ACC112 (cell line): ENCODE data around the gene TDRKH.
A peak's percentile ranks its signal among the peaks of the same experiment; 100 is the strongest.
"Not testable (repeated sequence)": the region's sequence is repeated elsewhere in the genome, so short reads cannot be mapped to it uniquely, and the experiment has no call there.

ENCODE experiments used
- H2AFZ ChIP-seq: fragments of 200-600 bp; sonication (generic); one replicate; pipeline ENCODE4 v1.6.0; 2017; ENCODE audit warnings: antibody characterized with exemption, low read length; ENCODE audit not compliant: unreplicated experiment
- H3K27ac ChIP-seq: fragments of 200-600 bp; sonication (generic); 2 replicates; pipeline ENCODE4 v1.5.1; 2014; ENCODE audit warnings: low read depth, mild to moderate bottlenecking, antibody characterized with exemption, low read length, moderate library complexity
- H3K27me3 ChIP-seq: fragments of 200-600 bp; sonication (generic); 2 replicates; pipeline ENCODE4 v1.6.1; 2014; ENCODE audit warnings: mild to moderate bottlenecking, antibody characterized with exemption, low read length, moderate library complexity, mixed read lengths; ENCODE audit not compliant: insufficient read depth
- H3K36me3 ChIP-seq: fragments of 200-600 bp; sonication (generic); 2 replicates; pipeline ENCODE4 v1.6.1; 2016; ENCODE audit warnings: mild to moderate bottlenecking, antibody characterized with exemption, low read length, moderate library complexity, mixed read lengths; ENCODE audit not compliant: insufficient read depth
- H3K4me1 ChIP-seq: fragments of 200-600 bp; sonication (generic); one replicate; pipeline ENCODE4 v1.6.1; 2016; ENCODE audit warnings: low read length, mixed read lengths; ENCODE audit not compliant: insufficient read depth, unreplicated experiment, control insufficient read depth
- H3K4me3 ChIP-seq: fragments of 200-600 bp; sonication (generic); 2 replicates; pipeline ENCODE4 v1.5.1; 2014; ENCODE audit warnings: mild to moderate bottlenecking, low read depth, low read length
- H3K79me2 ChIP-seq: fragments of 200-600 bp; sonication (generic); one replicate; pipeline ENCODE4 v1.6.0; 2016; ENCODE audit warnings: low read length; ENCODE audit not compliant: control insufficient read depth, unreplicated experiment, insufficient read depth

The TDRKH gene

DNA sequence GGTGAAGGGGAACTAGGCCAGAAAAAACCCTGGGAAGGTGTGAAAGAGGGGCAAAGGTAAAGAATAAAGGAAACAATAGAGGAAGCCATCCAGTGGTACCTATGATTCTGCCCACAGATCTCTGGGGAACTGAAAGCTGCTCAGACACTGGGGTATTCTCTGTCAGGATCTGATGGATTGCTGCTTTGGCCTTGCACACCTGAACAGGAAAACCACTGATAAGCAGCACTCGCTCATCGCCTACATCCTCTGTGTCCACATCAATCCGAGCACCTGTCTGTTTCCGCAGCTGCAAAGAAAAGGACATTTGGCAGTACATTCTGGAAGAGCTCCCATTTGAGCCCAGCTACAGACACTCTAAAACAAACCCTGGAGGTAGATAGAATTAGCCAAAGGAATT, 10.4 kb downstream of the TDRKH start:
- no peak overlapping the region for H2AFZ ChIP-seq
- H3K4me3 ChIP-seq, result no peak overlapping the region
- H3K36me3 ChIP-seq, result no peaks in the 10 kb centered on the region
- H3K27me3 ChIP-seq, result peaks cover 10% of the 10 kb centered on the region
- no peak overlapping the region for H3K27ac ChIP-seq
- no peaks in the 10 kb centered on the region for H3K79me2 ChIP-seq
- H3K4me1 ChIP-seq, result no peaks in the 10 kb centered on the region

DNA sequence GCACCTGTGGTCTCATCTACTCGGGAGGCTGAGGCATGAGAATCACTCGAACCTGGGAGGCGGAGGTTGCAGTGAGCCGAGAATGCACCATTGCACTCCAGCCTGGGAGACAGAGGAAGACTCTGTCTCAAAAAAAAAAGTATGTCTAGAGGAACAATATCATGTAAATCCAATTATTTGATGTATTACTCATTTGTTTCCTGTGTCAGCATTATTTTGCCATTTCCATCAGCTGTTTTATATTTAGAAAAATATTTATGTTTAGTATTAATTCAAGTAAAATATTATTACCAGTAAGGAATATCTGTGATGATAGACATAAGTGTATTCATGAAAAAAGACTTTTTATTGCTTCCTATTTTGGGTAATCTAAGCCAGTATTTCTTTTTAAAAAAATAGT, 13.0 kb downstream of the TDRKH start:
- no peaks in the 10 kb centered on the region for H3K36me3 ChIP-seq
- H3K4me1 ChIP-seq, result no peaks in the 10 kb centered on the region
- no peak overlapping the region for H2AFZ ChIP-seq

DNA sequence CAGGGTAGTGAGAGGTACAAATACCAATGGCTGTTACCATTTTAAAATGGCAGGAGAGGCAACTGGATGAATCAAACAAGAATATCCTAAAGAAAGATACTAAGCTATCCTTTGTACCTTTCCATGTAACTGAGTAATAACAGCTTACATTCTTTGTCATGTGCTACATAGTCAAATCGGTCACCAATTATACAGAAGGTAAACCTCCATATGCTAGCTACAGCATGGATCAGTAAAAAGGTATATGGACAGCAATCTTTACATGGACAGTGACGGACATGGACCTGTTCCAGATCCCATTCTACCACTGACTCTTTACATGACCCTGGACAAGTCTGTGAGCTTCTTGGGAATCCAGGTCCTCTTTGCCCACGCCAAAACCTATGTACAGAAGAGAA, 13.6 kb downstream of the TDRKH start:
- Histone ChIP-seq H3K36me3 (no peaks in the 10 kb centered on the region), H3K4me3 (no peak overlapping the region), H2AFZ (no peak overlapping the region), H3K4me1 (no peaks in the 10 kb centered on the region), H3K27ac (no peak overlapping the region), H3K79me2 (no peaks in the 10 kb centered on the region), H3K27me3 (no peaks in the 10 kb centered on the region)

More for the DNA sequence above, 13.0 kb downstream of the TDRKH start:
- no peak overlapping the region for H3K4me3 ChIP-seq
- no peaks in the 10 kb centered on the region for H3K27me3 ChIP-seq
- H3K79me2 ChIP-seq, result no peaks in the 10 kb centered on the region
- H3K27ac ChIP-seq, result no peak overlapping the region

DNA sequence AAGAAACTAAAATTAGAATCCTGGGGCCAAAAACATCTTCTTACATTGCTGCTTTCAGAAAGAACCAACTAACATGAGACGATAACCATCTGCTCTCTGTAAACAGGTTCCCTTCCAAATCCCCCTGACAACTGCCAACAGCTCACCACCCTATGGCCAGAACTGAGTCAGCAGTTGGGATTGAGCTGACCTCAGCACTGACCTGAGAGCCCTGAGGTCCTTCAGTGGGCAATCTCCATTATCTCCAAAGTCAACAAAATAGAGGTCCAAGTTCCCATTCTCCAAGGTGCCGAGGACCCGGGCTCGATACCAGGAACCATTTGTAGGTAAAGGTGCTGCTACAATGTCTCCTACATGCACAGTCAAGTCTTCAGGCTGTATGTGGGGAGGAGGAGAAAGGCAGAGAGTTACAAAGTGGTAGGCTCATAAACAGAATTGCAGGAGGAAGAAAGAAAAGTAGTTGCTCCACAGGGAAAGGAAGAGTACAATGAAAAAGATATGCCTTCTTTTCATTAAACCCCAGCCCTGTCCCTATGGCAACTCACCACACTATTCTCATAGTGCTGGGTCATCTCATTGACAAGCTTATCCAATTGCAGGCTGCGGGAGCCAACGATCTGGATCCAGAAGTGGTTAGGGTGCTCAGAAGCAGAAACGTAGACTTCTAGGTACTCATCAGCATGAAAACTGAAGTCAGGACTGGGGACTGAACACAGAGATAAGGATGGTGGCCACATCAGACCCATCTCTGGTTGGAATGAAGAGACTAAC, 14.2 kb downstream of the TDRKH start:
- no peaks in the 10 kb centered on the region for H3K36me3 ChIP-seq
- H3K79me2 ChIP-seq, result no peaks in the 10 kb centered on the region
- H3K4me3 ChIP-seq, result no peak overlapping the region
- no peaks in the 10 kb centered on the region for H3K27me3 ChIP-seq
- no peak overlapping the region for H2AFZ ChIP-seq
- no peak overlapping the region for H3K27ac ChIP-seq
- H3K4me1 ChIP-seq, result no peaks in the 10 kb centered on the region

DNA sequence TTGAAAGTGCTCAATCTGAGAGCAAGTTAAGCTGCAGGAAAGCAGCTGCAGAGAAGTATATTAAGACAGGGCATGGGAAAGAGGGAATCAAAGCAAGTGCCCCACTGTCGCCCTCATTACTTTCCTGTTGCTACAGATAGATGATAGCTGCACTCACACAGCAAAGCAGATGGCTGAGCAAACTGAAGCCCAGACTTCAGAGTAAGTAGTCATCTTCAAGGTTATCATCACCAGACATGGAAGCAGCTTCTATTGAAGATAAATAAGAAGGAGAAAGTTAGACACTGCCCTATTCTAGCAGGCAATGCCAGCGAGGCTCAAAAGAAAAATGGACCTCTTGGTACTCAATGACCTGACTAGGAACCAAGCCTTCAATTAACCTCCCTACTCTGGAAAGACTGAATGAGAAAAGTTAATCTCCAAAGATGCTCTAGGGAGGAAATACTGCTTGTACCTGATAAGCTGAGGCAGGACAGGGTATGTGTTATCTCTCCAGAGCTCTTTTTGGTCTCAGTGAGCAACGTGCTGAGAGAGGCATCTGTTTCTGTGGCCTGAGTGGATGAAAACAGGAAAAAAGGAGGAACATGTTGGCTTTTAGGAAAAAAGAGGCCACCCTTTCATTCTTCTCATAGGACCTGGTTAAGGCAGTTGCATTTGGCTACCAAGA, 15.9 kb downstream of the TDRKH start:
- Histone ChIP-seq H3K4me1 (no peaks in the 10 kb centered on the region), H3K79me2 (no peaks in the 10 kb centered on the region), H3K36me3 (no peaks in the 10 kb centered on the region), H3K4me3 (no peak overlapping the region), H3K27me3 (no peaks in the 10 kb centered on the region), H2AFZ (no peak overlapping the region), H3K27ac (no peak overlapping the region)

DNA sequence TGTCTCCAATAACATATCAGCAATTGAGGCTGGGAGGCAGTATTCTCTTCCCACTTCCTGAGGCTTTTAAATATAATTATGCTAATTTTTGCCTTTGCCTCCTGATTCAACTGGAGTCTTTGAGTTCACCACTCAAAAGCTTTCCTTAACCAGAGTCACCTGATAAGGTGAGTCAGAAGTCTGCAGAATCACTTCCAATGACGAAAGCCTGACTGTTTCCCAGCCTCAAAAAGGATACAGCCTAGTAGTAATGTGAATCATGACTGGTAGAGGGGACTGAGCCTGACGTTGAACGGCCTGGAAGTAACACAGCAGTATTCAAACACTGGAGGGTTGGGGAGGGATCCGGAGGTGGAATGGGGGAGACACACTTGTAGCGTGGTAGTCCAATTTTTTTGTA, 16.6 kb downstream of the TDRKH start:
- Histone ChIP-seq H3K4me3 (no peak overlapping the region), H3K27me3 (no peaks in the 10 kb centered on the region), H3K4me1 (no peaks in the 10 kb centered on the region), H3K79me2 (no peaks in the 10 kb centered on the region), H3K27ac (no peak overlapping the region), H3K36me3 (no peaks in the 10 kb centered on the region), H2AFZ (no peak overlapping the region)

DNA sequence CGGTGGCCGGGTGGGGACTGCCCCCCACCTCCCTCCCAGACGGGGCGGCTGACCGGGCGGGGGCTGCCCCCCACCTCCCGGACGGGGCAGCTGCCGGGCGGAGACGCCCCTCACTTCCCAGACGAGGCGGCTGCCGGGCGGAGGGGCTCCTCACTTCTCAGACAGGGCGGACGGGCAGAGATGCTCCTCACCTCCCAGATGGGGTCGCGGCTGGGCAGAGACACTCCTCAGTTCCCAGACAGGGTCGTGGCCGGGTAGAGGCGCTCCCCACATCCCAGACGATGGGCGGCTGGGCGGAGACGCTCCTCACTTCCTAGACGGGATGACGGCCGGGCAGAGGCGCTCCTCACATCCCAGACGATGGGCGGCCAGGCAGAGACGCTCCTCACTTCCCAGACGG, 21.0 kb downstream of the TDRKH start:
- not testable (repeated sequence) for H3K27me3 ChIP-seq, H2AFZ ChIP-seq, H3K27ac ChIP-seq, H3K36me3 ChIP-seq, H3K4me3 ChIP-seq, H3K79me2 ChIP-seq, H3K4me1 ChIP-seq

DNA sequence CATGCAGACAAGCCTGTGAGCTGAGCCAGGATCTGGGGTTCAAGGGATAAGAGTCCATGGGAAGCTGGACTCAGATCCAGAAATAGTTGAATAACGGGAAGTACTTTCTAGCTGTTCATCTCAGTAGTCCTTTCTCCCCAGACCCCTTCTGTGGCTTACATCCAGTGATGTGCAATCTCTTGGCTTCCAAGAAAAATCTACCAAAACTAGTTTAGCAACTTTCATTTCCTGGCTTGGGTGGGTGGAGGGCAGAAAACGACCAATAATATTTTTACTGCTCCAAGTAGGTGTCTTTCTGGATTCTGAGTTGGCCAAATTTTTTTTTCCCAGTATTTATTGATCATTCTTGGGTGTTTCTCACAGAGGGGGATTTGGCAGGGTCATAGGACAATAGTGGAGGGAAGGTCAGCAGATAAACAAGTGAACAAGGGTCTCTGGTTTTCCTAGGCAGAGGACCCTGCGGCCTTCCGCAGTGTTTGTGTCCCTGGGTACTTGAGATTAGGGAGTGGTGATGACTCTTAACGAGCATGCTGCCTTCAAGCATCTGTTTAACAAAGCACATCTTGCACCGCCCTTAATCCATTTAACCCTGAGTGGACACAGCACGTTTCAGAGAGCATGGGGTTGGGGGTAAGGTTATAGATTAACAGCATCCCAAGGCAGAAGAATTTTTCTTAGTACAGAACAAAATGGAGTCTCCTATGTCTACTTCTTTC, 21.8 kb downstream of the TDRKH start:
- H3K27ac ChIP-seq, result not testable (repeated sequence)

DNA sequence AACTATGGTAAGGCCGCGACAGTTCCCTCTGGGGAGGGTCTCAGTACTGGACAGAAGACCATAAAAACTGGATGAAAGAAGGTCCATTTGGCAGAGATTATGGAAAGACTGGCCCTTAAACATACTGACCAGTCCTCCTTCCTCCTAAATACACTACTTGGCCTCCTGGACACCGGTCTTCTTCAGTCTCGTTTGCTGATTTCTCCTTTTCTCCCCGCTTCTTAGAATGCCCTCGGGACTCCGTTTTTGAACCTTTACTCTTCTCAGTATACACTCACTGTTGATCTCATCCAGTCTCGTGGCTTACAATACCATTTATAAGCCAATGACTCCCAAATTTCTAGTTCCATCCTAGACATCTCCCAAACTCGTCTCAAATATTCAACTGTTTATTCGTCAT, 26.3 kb downstream of the TDRKH start:
- Histone ChIP-seq H3K4me3 (peak overlapping the region; percentile 87), H3K36me3 (no peaks in the 10 kb centered on the region), H2AFZ (peak overlapping the region; percentile 88), H3K79me2 (peaks cover 12% of the 10 kb centered on the region), H3K27ac (peak overlapping the region; percentile 53), H3K4me1 (peaks cover 8% of the 10 kb centered on the region), H3K27me3 (no peaks in the 10 kb centered on the region)

More for the DNA sequence above, 21.8 kb downstream of the TDRKH start:
- not testable (repeated sequence) for H2AFZ ChIP-seq, H3K79me2 ChIP-seq, H3K4me1 ChIP-seq, H3K36me3 ChIP-seq, H3K4me3 ChIP-seq, H3K27me3 ChIP-seq

DNA sequence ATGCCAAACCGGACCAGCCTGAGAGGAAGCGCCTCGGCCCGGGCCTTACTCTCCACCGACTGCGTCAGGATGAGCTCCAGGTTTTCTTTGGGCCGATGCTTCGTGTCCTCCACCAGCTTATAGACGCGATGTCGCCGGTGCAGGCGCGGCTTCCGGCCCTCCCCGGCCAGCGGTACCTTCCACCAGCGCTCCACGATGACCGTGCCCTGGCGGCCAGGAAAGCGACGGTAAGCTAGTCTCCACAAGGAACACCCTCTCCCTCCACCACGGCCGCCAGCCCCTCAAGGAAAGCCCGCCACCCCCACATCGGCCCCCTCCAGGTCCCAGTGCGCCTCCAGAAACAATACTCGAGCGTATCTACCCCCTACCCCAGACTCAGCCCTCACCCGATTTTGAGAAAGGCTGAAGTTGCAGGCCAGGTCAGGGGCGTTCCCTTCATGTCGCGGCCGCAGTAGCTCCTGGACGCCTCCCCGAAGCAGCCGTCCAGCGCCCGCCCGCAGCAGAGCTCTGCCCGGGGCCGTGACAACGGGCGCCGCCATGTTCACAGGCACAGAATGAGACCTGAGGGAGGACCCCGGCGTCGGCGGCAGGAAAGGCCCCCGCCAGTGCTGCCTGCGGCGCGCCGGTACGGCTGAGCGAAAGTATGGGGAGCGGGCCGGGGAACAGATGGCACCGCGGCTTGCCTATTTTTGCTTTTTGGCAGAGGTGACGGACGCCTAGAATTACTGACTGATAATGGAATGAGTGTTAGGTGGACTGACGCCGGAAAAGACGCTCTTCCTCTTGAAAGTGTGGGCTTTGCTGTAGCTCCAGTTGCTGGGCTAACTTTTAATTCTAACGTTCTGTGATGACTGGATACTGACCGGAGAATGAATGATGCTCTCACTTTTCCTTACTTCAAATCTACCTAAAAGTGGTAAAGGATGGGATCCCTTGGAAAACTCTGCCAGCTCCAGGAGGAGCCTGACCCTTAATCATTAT, 27.1 kb downstream of the TDRKH start, which contains the start of gene MRPL9:
TSS of gene MRPL9 (minus strand) at position 556 of the 981 bp plus-strand sequence. CDS start at position 539, 17 bp downstream.
- Histone ChIP-seq H3K27ac (peak within 1 kb of the TSS; percentile 53), H3K27me3 (no peaks in the 10 kb centered on the region), H2AFZ (peak within 1 kb of the TSS; percentile 88), H3K79me2 (peaks cover 12% of the 10 kb centered on the region), H3K4me1 (peaks cover 8% of the 10 kb centered on the region), H3K4me3 (peak within 1 kb of the TSS; percentile 87), H3K36me3 (no peaks in the 10 kb centered on the region)
